ENCODE data around the gene NSD2.
"Not testable (repeated sequence)": the region's sequence is repeated elsewhere in the genome, so short reads cannot be mapped to it uniquely, and the experiment has no call there.

Gene NSD2

DNA sequence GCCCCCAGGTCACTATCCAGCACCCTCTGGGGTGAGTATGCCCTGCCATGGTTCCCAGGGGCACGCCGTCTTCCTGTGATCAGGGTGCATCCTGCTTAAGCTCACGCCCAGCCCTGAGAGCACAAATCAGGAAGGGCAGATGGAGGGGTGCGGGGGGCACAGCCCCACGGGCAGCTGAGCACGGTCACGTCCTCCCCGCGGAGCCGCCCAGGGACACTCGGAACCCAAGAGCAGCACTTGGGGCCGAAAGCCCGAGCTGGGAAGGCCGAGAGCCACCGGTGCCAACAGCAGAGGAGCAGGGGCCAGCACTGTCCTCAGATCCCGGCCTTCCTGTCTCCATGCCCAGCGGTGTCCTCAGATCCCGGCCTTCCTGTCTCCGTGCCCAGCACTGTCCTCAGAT lies 116.1 kb downstream of the NSD2 start:
- no peak for DNase-seq

DNA sequence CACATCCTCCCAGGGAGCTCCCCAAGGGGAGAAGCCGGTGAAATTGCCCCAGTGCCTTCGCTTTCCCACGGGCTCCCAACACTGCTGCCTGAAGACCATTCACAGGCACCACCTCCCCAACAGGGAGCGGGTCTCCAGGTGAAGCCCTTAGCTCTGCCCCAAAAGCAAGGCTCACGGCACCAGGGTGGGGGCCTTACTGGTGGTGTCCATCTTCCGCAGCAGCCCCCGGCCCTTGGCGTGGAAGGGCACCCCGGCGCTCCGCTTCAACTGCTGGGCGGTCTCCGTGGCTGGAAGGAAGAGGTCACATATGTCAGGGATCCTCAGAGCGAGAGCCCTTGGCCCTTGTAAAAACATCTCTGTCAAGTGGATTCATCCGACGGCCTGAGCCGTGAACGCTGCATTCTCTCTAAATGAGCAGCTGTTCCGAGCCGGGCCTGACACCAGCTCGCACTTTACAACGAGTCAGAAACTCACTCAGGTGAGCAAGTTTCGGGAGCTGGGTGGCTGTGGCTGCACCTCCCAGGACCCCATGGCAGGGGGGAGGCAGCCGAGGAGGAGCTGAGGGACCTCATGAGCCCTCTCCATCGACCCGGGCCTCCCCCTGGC lies 116.6 kb downstream of the NSD2 start:
- no peak for DNase-seq

DNA sequence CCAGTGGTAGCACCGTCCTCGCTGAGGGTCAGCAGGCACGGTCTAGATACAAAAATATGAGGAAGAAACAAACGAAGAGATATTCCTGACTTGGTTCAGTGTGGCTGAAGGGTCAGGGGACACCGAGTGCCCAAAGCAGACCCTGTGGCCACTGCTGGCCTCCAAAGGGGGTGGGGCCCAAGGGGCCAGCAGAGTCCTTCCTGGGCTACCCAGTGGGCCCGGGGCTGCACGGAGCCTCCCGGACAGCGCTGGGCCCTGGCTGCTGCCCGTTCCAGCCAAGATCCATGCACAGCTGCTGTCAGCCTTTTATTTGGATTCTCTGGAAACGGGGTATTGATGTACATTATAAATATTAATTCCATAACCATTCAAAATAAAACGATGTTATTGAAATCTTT lies 117.1 kb downstream of the NSD2 start:
- DNase-seq: no peak

DNA sequence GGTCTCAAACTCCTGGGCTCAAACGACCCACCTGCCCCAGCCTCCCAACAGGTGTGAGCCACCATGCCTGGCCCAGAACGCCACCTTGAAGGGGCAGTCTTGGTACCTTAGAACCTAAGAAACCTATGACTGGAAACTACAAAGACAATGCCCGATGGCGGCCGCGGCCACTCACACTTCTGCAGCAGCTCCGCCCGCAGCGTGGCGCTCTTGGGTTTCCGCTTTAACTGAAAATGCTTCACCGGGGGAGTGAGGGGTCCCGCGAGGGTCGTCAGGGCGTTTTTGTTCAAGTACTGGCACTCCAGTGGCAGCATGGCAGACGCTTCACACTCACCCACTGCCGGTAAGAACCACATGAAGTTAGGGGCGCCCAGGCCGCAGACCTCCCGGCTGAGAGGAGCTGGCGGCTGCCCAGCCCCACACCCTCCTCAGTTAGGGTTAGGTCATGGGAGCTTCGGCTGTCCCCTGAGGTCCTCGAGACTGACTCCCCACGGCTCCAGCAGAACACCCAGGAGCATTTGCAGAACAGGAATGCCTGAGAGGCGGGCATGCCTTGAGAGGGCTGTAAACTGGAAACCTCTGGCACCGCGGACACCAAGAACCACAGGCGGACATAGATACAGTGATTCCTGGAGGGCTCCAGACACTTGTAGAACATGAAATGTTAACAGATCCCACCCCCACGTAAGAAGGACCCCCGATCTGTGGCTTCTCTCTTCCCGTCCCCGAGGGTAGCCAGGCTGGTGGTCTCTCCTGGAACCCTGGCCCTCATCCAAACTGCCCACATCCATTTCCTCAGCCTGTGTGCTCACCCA lies 118.5 kb downstream of the NSD2 start:
- DNase-seq: no peak

DNA sequence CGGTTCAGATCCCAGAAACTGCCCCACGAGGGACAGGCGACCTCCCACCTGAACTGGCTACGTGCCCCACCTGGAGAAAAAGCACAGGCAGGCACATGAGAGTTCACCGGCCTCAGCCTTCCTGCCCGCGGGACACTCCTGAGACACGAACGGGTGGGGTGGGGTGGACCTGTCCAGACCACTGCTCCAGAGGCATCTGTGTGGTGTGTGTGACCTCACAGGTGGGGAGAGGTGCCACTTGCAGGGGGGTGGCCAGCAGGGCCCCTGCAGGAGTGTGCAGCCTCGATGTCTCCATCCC lies 119.1 kb downstream of the NSD2 start:
- DNase-seq: no peak

DNA sequence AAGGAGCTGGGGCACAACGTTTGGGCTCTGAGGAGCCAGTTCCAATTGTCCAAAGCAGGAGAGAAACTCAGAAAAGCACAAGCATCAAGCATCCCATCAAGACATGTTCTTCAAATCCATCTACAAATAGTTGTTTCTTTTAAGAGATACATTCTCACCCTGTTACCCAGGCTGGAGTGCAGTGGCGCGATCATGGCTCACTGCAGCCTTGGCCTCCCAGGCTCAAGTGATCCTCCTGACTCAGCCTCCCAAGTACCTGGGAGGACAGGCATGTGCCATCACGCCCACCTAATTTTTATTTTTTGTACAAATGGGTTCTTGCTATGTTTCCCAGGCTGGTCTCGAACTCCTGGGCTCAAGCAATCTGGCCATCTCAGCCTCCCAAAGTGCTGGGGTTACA lies 119.5 kb downstream of the NSD2 start:
- DNase-seq: no peak

DNA sequence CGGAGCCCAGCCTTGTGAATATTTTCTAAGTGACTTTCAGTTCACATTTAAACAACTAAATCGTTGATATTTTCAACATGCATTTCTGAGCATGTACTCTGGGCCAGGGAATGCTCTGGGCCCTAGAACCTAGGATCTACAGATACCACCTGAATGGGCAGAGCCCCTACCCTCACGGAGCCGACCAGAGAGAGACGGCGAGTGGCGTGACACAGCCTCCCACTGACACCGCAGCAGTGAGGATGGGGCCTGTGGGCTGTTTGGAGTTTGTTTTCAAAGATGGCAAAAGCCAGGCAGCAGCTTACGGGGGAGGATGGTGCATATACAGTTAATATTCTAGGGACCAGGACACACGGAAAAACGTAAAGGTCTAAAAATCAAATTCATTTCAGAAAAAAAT lies 119.9 kb downstream of the NSD2 start:
- no peak for DNase-seq

DNA sequence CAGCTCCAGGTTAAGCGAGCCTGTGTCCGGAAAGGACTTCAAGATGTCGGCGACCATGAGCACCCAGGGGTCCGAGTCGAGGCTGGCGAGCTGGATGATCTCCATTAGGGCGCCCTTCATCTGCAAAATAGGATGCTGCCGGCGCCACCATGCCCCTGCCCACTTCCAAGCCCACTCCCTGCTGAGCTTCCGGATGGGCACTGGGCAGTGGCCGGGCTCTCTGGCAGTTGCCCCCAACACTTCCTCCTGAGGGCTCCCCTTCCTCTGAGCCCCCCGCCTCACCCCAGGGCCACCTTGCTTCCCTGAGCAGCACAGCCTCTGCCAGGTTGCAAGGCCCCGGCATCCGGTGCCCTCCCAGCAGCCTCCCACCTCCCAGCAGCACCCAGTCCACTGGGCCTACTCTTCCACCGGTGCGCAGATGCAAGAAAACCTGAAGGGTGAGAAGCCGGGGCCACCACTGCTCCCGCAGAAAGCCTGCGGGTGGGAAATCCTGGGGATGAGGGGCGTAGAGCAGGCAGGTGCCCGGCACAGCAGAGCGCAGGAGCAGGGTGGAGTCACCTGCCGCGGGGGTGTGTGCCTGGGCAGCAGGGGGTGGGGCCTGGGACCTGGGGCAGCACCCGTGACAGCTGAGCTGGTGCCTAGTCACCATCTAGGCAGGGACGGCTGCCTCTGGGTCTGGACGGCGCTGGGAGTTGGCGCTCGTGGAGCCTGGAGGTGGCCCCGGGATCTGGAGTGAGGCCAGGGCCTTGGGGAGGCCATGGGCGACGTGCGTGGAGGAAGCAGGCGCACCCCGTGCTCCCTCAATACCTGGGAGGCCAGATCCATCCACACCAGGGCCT lies 120.6 kb downstream of the NSD2 start:
- DNase-seq: no peak

DNA sequence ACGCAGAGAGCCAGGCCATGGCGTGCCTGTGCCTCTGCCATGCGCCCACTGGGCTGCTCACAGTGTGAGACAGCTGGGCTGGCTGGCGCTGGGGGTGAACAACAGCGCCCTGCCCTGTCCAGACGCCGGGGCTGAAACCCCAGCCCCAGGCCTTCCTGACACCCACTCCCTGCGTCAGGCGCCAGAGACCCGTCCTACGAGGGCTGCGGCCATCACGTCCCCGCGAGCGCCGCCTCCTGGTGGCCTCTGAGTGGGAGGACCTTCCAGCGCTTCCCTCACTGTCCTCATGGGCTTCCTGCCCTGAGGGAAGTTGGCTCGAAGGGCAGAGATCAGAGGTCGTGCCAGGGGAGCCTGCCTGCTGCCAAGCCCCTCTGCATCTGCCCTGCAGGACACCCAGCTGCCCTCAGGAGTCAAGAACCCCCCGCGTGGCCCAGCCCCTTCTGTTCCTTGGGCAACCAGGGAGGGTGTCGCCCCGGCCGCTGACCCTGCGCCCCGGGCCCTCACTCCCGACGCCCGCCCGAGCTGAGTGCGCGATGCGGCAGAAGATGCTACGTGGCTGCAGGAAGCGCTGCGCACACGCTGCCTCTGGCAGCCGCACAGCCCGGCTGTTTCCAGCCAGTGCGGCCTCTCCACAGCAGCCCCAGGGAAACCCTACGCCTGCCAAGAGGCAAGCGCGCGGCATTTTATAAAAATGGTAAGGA lies 121.4 kb downstream of the NSD2 start:
- no peak for DNase-seq

DNA sequence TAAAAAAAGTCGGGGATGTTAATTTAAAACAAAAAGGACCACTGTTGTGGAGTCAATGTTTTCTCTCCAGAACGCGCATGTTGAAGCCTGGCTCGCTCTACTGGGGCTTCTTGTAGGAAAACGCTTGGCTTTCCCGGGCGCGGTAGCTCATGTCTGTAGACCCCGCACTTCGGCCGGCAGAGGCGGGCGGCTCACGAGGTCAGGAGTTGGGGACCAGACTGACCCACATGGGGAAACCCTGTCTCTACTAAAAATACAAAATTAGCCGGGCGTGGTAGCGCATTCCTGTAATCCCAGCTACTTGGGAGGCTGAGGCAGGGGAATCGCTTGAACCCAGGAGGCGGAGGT lies 122.0 kb downstream of the NSD2 start:
- DNase-seq: no peak

DNA sequence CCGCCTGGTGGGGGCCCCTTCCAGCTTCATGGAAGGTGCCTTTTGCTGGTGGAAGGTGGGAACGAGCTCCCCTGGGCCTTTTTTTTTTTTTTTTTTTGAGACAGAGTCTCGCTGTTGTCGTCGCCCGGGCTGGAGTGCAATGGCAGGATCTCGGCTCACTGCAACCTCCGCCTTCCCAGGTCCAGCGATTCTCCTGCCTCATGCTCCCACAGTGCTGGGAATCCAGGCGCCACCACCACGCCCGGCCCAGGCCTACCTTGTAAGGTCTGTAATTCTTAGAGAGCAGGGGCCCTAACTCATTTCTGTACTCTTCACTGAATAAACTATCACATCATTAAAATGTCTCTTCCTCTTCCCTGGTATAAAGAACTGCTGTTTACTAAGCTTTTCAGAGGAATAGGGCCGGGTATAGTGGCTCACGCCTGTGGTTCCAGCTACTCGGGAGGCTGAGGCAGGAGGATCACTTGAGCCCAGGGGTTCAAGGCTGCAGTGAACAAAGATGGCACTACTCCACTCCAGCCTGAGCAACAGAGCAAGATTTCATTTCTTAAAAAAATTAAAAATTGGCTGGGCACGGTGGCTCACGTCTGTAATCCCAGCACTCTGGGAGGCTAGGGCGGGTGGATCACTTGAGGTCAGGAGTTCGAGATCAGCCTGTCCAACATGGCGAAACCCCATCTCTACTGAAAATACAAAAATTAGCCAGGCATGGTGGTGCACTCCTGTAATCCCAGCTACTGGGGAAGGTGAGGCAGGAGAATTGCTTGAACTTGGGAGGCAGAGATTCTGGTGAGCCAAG lies 122.7 kb downstream of the NSD2 start:
- not testable (repeated sequence) for DNase-seq

DNA sequence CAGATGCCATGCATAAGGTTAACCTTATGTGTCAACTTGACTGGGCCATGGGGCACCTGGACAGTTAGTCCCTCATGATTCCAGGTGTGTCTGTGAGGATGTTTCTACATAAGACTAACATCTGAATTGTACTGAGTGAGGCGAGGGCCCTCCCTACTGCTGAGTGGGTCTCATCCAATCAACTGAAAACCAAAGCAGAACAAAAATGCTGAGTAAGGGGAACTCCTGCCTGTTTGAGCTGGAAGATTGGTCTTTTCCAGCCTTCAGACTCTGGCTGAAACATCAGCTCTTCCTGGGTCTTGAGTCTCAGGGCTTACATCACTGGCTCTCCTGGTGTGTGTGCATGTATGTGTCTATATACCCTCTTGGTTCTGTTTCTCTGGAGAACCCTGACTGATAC lies 123.7 kb downstream of the NSD2 start:
- no peak for DNase-seq

DNA sequence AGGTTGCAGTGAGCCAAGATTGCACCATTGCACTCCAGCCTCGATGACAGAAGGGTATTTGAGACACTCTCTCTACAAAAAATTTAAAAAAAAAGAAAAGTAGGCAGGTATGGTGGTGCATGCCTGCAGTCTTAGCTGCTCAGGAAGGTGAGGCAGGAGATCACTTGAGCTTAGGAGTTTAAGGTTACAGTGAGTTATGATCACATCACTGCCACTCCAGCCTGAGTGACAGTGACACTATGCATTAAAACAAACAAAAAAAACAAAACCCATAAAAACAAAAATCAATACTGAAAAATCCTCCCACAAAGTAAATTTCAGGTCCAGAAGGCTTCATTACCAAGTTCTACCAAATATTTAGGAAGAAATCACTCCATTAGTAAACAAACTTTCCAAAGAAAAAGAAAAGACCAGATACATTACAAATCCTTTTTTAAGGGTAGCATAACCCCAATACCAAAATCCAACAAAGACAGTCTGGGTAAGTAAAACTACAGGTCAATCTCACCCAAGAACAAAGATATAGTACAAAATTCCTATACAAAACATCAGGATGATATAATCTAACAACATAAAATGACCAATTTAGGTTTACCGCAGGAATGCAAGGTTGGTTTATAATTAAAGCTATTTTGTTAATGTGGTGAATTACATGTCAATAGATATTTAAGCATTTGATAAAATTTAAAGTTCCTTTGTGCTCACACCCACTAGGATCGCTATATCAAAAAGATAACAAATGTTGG lies 125.8 kb downstream of the NSD2 start:
- no peak for DNase-seq

DNA sequence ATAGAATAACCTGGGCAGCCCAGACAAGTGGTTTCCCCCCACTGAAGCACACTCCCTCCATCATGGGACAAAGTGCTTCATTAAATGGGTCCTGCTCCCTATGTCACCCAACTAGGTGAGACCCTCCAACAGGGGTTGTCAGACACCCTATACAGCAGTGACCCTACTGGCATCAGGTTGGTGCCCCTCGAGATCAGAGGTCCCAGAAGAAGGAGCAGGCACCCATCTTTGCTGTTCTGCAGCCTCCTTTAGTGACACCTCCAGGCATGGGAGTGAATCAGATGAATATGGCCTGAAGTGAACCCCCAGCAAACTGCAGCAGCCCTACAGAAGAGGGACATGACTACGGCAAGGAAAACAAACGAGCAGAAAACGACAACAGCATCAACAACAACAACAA lies 126.5 kb downstream of the NSD2 start:
- DNase-seq: no peak

DNA sequence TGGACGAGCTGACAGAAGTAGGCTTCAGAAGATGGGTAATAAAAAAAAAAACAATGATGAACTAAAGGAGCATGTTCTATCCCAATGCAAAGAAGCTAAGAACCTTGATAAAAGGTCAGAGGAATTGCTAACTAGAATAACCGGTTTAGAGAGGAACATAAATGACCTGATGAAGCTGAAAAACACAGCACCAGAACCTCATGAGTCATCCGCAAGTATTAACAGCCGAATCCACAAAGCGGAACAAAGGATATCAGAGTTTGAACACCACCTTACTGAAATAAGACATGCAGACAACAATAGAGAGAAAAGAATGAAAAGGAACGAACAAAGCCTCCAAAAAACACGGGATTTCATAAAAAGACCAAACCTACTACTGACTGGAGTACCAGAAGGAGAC lies 127.1 kb downstream of the NSD2 start:
- no peak for DNase-seq

DNA sequence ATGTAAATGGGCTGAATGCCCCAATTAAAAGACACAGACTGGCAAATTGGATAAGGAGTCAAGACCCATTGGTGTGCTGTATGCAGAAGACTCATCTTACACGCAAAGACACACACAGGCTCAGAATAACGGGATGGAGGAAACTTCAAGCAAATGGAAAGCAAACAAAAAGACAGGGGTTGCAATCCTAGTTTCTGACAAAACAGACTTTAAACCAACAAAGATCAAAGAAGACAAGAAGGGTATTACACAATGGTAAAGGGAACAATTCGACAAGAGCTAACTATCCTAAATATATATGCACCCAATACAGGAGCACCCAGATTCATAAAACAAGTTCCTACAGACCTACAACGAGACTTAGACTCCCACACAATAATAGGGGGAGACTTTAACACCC lies 128.1 kb downstream of the NSD2 start:
- DNase-seq: not testable (repeated sequence)

DNA sequence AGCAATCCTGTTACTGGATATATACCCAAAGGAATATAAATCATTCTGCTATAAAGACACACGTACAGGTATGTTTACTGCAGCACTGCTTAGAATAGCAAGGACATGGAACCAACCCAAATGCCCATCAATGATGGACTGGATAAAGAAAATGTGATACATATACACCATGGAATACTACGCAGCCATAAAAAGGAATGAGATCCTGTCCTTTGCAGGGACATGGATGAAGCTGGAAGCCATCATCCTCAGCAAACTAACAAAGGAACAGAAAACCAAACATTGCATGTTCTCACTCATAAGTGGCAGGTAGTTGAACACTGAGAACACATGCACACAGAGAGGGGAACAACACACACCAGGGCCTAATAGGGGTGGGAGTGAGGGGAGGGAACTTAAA lies 132.2 kb downstream of the NSD2 start:
- not testable (repeated sequence) for DNase-seq

DNA sequence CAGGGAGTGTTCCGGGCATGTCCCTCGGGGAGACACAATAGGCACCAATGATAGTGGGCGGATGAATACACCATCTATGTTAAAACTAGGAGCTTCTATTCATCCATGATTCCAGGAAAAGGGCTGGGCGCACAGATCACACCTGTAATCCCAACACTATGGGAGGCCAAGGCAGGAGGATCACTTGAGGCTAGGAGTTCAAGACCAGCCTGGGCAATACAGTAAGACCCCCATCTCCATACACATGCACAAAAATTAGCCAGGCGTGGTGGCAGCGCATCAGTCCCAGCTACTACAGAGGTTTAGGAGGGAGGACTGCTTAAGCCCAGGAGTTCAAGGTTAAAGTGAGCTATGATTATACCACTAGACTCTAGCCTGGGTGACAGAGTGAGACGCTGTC lies 135.2 kb downstream of the NSD2 start:
- no peak for DNase-seq

DNA sequence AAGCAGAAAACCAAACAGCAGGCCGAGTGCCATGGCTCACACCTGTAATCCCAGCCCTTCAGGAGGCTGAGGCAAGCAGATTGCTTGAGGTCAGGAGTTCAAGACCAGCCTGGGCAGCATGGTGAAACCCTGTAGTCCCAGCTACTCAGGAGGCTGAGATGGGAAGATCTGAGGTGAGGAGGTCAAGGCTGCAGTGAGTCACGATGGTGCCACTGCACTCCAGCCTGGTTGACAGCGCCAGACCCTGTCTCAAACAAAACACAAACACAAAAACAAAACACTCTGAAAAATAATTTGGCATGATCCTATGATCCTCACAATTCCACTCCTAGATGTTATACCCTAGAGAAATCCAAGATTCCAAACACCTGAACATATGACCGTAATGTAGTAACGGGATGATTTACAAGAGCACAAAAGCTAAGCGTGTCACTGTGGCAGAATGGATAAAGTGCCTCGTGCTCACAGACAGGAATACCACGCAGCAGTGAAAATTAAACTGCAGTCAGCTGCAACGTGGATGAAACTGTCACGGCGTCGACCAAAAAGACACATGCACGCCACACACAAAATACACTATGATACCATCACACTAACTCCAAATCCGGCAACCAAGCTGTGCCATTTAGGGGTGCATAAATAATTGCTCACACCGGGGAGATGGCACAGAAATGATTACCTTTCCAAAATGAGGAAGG lies 135.9 kb downstream of the NSD2 start:
- no peak for DNase-seq

DNA sequence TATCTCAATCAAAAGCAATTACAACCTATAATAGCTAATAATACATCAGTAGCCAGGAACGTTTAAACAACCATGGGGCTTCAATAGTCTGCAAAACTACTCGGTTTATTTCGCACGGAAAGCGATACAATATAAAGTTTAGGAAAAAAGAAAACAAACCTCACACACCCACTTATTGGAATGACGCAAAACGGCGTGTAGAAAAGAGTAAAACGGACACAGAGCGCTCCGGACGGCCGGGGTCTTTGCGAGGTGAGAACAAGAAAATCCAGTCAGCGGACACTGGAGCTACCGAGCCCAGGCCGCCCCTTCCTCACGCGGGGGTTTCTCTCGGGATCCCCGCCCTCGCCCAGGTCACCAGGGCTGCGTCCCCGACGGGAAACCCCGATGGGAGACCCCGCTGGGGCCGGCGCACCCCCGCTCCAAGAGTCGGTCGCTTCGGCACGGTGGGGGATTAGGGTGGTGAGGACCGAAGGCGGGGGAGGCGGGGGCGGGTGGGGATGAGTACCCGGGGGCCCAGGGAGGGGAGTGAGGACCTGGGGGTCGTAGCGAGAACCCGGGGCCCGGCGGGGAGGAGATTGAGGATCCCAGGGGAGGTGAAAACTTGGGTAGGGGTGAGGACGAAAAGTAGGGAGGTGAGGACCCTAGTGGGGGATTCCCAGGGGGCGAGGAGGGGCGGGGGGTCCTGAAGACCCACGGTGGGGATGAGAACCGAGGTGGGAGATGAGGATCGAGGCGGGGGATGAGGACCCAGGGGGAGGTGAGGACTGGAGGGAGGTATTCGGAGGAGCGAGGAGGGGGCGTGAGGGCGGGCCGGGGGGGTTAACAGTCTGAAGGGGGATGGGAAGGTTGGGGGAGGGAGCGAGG lies 136.8 kb downstream of the NSD2 start:
- no peak for DNase-seq

DNA sequence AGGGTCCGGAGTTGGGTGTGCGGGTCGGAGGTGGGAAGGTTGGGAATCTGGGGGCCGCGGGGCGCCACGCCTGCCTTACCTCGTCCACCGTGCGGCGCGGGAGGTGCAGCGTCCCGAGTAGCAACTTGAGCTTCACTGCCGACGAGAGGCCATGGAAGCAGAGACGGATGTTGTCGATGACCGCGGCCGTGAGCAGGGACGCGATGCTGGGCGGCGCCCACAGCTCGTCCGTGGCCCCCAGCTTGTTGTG lies 137.4 kb downstream of the NSD2 start:
- no peak for DNase-seq

Data from hematopoietic multipotent progenitor cell treated with erythropoietin and hydrocortisone succinate and interleukin-3 and kit ligand, for 8 days (in vitro differentiated cells).